GM12878 (cell line): Measurements from ENCODE around the gene DUS4L. TPM values are rescaled to one million over a fixed set of nuclear protein-coding genes. Genes with fewer than 3 reads are reported as not detected.

Source experiments
- CBFB ChIP-seq: IDR thresholded peaks from 2 replicates; pipeline ENCODE4 v1.6.1; 2016; ENCODE audit warnings: antibody characterized with exemption, low read depth
- EGR1 ChIP-seq, 2 experiments: IDR thresholded peaks; 1 replicate in 1 of 2; 2 replicates in 1 of 2; pipeline ENCODE4 v1.6.1; 2011 to 2012; ENCODE audit warnings: low read depth in 2 of 2, low read length in 2 of 2, borderline replicate concordance in 1 of 2, mild to moderate bottlenecking in 1 of 2, moderate library complexity in 1 of 2
- GATAD2B ChIP-seq: fragments of 450-650 bp; conservative IDR thresholded peaks from 2 replicates; pipeline ENCODE4 v1.6.1; 2017; ENCODE audit warnings: low read depth, mild to moderate bottlenecking, moderate library complexity
- IKZF1 ChIP-seq: fragments of 450-650 bp; conservative IDR thresholded peaks from 2 replicates; pipeline ENCODE4 v1.6.1; 2017; ENCODE audit warnings: antibody characterized with exemption, mild to moderate bottlenecking
- KLF5 ChIP-seq: fragments of 450-650 bp; IDR thresholded peaks from 2 replicates; pipeline ENCODE4 v1.6.1; 2014; ENCODE audit warnings: mild to moderate bottlenecking; ENCODE audit not compliant: partially characterized antibody
- NR2C1 ChIP-seq: fragments of 450-650 bp; IDR thresholded peaks from 2 replicates; pipeline ENCODE4 v1.6.1; 2017; ENCODE audit warnings: antibody characterized with exemption, mild to moderate bottlenecking, moderate library complexity
- PAX8 ChIP-seq: fragments of 450-650 bp; IDR thresholded peaks from 2 replicates; pipeline ENCODE4 v1.6.1; 2017; ENCODE audit warnings: mild to moderate bottlenecking, moderate library complexity
- POU2F2 ChIP-seq: IDR thresholded peaks from 3 replicates; pipeline ENCODE4 v1.6.1; 2011; ENCODE audit warnings: low read depth, mild to moderate bottlenecking, low read length, borderline replicate concordance
- SREBF1 ChIP-seq: IDR thresholded peaks from 2 replicates; pipeline ENCODE4 v1.6.1; 2012; ENCODE audit warnings: mild to moderate bottlenecking, low read length
- STAT1 ChIP-seq: fragments of 450-650 bp; conservative IDR thresholded peaks from 2 replicates; pipeline ENCODE4 v1.6.1; 2014; ENCODE audit warnings: antibody characterized with exemption, mild to moderate bottlenecking
- SUPT20H ChIP-seq: IDR thresholded peaks from 2 replicates; pipeline ENCODE4 v1.6.1; 2011; ENCODE audit warnings: low read depth, mild to moderate bottlenecking, low read length, moderate library complexity, borderline replicate concordance; ENCODE audit not compliant: control insufficient read depth
- TCF12 ChIP-seq: IDR thresholded peaks from 2 replicates; pipeline ENCODE4 v1.6.1; 2011; ENCODE audit warnings: low read depth, mild to moderate bottlenecking, low read length
- ZNF274 ChIP-seq: IDR thresholded peaks from one replicate; pipeline ENCODE4 v1.8.0; 2011; ENCODE audit not compliant: insufficient read length, insufficient read depth
- polyA plus RNA-seq, 11 experiments: library from polyadenylated mRNA; depleted of rRNA in 4 of 11; unstranded in 6 of 11; stranded (reverse) in 5 of 11; fragments of >200 nt; fragmentation: Nextera tagmentation in 4 of 11; fragmentation: Illumina TruSeq in 1 of 11; extraction: Ambion mirVana in 4 of 11; extraction: Trizol in 1 of 11; gene quantifications; 1 replicate in 1 of 11; 2 replicates in 10 of 11; pipeline versions ENCODE4 v1.2.1 to v1.2.3, GENCODE V29; 2011 to 2016; ENCODE audit warnings: inconsistent platforms in 2 of 11, missing spikeins in 2 of 11, low read depth in 1 of 11
- total RNA-seq, 4 experiments: library from RNA; depleted of rRNA in 3 of 4; stranded (reverse); fragments of >200 nt in 3 of 4; fragmentation: Illumina TruSeq in 1 of 4; extraction: Trizol in 1 of 4; gene quantifications; 2 replicates each; pipeline versions ENCODE4 v1.2.1 to v1.2.3, GENCODE V29; 2013 to 2021
- TF ChIP-seq, protein P1 (sequence below): fragments of 450-650 bp; IDR thresholded peaks from 2 replicates; pipeline ENCODE4 v1.6.1; 2016; ENCODE audit warnings: mild to moderate bottlenecking
- TF ChIP-seq, protein P2 (sequence below): fragments of 450-650 bp; IDR thresholded peaks from 2 replicates; pipeline ENCODE4 v1.6.1; 2017; ENCODE audit warnings: mild to moderate bottlenecking
- TF ChIP-seq, protein P3 (sequence below): fragments of 450-650 bp; IDR thresholded peaks from 2 replicates; pipeline ENCODE4 v1.6.1; 2017; ENCODE audit warnings: borderline replicate concordance

The DUS4L gene
- total and polyA plus RNA-seq, 10 of the 15 experiments (the other 5 are each of a cell fraction or from before 2014, with no cell fraction given) = 5.3 to 15.3 (median 12.8) TPM

DNA sequence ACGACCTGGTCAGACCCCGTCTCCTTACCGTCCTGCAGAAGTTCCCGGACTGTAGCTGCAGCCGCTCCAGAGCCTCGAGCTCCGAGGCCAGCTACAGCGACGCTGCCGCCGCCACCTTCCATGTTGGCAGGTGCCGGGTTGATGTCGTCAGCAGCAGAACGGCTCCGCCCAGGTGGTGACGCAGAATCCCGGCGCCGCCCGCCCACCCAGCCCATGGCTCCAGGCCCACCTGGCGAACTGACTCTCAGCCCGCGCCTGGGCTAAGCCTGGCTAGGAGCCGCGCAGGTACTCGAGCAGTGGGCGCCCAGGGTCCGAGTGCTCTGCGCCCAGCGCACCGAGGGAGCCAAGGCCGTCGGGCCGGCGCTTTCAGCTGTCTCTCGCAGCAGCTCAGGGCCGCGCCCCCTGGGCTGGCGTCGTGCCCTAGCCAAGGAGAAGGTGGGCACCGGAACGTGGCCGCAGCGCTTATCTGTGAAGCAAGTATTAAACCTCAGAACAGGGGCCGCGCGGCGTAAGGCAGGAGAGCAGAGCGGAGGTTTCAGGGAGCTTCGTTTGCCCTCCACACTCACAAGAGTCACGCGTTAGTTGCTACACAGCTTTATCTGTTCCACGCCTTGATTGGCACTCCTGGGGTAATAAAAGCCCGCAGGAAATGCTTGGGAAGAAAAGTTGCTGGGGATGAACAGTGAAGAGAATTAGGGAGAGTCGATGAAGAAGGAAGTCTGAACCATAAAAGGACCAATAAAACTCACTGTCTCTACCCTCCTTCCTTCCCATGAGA, at the start of gene DUS4L, which contains the start of gene COG5 (continued):
- TF ChIP-seq, protein P1, sequence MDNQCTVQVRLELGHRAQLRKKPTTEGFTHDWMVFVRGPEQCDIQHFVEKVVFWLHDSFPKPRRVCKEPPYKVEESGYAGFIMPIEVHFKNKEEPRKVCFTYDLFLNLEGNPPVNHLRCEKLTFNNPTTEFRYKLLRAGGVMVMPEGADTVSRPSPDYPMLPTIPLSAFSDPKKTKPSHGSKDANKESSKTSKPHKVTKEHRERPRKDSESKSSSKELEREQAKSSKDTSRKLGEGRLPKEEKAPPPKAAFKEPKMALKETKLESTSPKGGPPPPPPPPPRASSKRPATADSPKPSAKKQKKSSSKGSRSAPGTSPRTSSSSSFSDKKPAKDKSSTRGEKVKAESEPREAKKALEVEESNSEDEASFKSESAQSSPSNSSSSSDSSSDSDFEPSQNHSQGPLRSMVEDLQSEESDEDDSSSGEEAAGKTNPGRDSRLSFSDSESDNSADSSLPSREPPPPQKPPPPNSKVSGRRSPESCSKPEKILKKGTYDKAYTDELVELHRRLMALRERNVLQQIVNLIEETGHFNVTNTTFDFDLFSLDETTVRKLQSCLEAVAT = no peak
- no peak for TF ChIP-seq SUPT20H
- TF ChIP-seq EGR1 (IDR thresholded peaks at IDR 0.05; ENCODE audit: borderline replicate concordance in 1 of 2, low read depth in 2 of 2, low read length in 2 of 2) = peak in 1 of 2 experiments; percentile 86; a peak in 2 of 3 replicates
- TF ChIP-seq GATAD2B = peak; percentile 66; the same call in 1 of the 2 replicates
- TF ChIP-seq, protein P2, sequence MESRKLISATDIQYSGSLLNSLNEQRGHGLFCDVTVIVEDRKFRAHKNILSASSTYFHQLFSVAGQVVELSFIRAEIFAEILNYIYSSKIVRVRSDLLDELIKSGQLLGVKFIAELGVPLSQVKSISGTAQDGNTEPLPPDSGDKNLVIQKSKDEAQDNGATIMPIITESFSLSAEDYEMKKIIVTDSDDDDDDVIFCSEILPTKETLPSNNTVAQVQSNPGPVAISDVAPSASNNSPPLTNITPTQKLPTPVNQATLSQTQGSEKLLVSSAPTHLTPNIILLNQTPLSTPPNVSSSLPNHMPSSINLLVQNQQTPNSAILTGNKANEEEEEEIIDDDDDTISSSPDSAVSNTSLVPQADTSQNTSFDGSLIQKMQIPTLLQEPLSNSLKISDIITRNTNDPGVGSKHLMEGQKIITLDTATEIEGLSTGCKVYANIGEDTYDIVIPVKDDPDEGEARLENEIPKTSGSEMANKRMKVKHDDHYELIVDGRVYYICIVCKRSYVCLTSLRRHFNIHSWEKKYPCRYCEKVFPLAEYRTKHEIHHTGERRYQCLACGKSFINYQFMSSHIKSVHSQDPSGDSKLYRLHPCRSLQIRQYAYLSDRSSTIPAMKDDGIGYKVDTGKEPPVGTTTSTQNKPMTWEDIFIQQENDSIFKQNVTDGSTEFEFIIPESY = no peak
- peak; percentile 70 for TF ChIP-seq CBFB
- TF ChIP-seq, protein P3, sequence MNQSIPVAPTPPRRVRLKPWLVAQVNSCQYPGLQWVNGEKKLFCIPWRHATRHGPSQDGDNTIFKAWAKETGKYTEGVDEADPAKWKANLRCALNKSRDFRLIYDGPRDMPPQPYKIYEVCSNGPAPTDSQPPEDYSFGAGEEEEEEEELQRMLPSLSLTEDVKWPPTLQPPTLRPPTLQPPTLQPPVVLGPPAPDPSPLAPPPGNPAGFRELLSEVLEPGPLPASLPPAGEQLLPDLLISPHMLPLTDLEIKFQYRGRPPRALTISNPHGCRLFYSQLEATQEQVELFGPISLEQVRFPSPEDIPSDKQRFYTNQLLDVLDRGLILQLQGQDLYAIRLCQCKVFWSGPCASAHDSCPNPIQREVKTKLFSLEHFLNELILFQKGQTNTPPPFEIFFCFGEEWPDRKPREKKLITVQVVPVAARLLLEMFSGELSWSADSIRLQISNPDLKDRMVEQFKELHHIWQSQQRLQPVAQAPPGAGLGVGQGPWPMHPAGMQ = no peak
- peak; percentile 34; the same call in 1 of the 2 replicates for TF ChIP-seq NR2C1
- 0 out of 2 replicates have a peak, but pooled peaks have one; percentile 52 for TF ChIP-seq TCF12
- peak; percentile 57; the same call in 1 of the 3 replicates for TF ChIP-seq POU2F2
- peak; percentile 60 for TF ChIP-seq SREBF1
- no peak for TF ChIP-seq ZNF274
- TF ChIP-seq KLF5 = peak; percentile 90
- no peak; the same call in 1 of the 2 replicates for TF ChIP-seq STAT1
- TF ChIP-seq IKZF1 = peak; percentile 58
- no peak for TF ChIP-seq PAX8
